ENCODE measurements around the gene ATP10A.

GRCh38 chr15:25797511-25797935 lies 65.6 kb downstream of the ATP10A start:
- no peak for TF ChIP-seq CTCF (conservative IDR thresholded peaks at IDR 0.05; ENCODE audit: low read length)
- no peak for TF ChIP-seq EZH2phosphoT487 (IDR thresholded peaks at IDR 0.05; ENCODE audit: borderline replicate concordance, low read depth, low read length)
